GM12875 (cell line): ENCODE results near the gene HHIP.

Experiments
- H3K4me3 ChIP-seq: one replicate; pipeline ENCODE4 v1.5.1; 2011; ENCODE audit warnings: low read depth, low read length, control low read depth
- CTCF ChIP-seq: IDR thresholded peaks from 2 replicates; pipeline ENCODE4 v1.5.1; 2011; ENCODE audit warnings: low read depth, mild to moderate bottlenecking, control low read depth, inconsistent platforms, low read length, moderate library complexity, borderline replicate concordance; ENCODE audit not compliant: insufficient read depth

HHIP gene

GRCh38 chr4:144647095-144647561 lies 1.2 kb downstream of the HHIP start:
- H3K4me3 ChIP-seq = no peak overlapping the region
- TF ChIP-seq CTCF = no peak

GRCh38 chr4:144647590-144647989 lies 1.6 kb downstream of the HHIP start:
- no peak for TF ChIP-seq CTCF
- H3K4me3 ChIP-seq = no peak overlapping the region

GRCh38 chr4:144648042-144648441 lies 2.1 kb downstream of the HHIP start:
- H3K4me3 ChIP-seq = no peak overlapping the region
- TF ChIP-seq CTCF = no peak

GRCh38 chr4:144649646-144650045 lies 3.7 kb downstream of the HHIP start:
- TF ChIP-seq CTCF = no peak
- H3K4me3 ChIP-seq = no peak overlapping the region

- no peak overlapping the region for H3K4me3 ChIP-seq
- TF ChIP-seq CTCF = no peak
These were observed 4.5 kb downstream of the HHIP start for GRCh38 chr4:144650311-144651005.

- no peak for TF ChIP-seq CTCF
- H3K4me3 ChIP-seq = no peak overlapping the region
These were observed 8.0 kb downstream of the HHIP start for GRCh38 chr4:144653781-144654545.

- no peak overlapping the region for H3K4me3 ChIP-seq
- TF ChIP-seq CTCF = no peak
These were observed 9.5 kb downstream of the HHIP start for GRCh38 chr4:144655491-144655890.
